Gastroesophageal sphincter (tissue), 4 donors: ENCODE measurements around the gene DTL. TPM values are rescaled to one million over a fixed set of nuclear protein-coding genes. Genes with fewer than 3 reads are reported as not detected.

Experiments used
- ATAC-seq: fragments of 150-250 bp; one replicate; pipeline ENCODE4 v1.9.1; 2016; ENCODE audit warnings: mild to moderate bottlenecking, moderate library complexity
- H3K27ac ChIP-seq, 4 donors: fragments of 200-600 bp; sonication (generic) in 3 of 4; 1 replicate in 3 of 4; 2 replicates in 1 of 4; pipeline ENCODE4 v1.5.1; 2016 to 2019
- H3K27me3 ChIP-seq: fragments of 200-600 bp; sonication (generic); one replicate; pipeline ENCODE4 v1.5.1; 2019
- H3K36me3 ChIP-seq, 2 donors: fragments of 200-600 bp; sonication (generic); one replicate each; pipeline ENCODE4 v1.5.1; 2019; ENCODE audit warnings: control low read depth in 1 of 2
- H3K4me1 ChIP-seq, 3 donors: fragments of 200-600 bp; sonication (generic); 1 replicate in 2 of 3; 2 replicates in 1 of 3; pipeline ENCODE4 v1.5.1; 2016 to 2019; ENCODE audit warnings: control low read depth in 2 of 3
- H3K4me3 ChIP-seq, 2 donors: fragments of 200-600 bp; sonication (generic); one replicate each; pipeline ENCODE4 v1.5.1; 2019; ENCODE audit warnings: mild to moderate bottlenecking in 1 of 2, moderate library complexity in 1 of 2
- H3K9me3 ChIP-seq, 3 donors: fragments of 200-600 bp; sonication (generic); one replicate each; pipeline ENCODE4 v1.5.1; 2017 to 2019; ENCODE audit warnings: control low read depth in 2 of 3
- CTCF ChIP-seq, 4 experiments: fragments of 200-600 bp in 2 of 4; fragments of 450-650 bp in 2 of 4; sonication (generic) in 1 of 4; IDR thresholded peaks; one replicate each; pipeline ENCODE4 v1.5.1; 2017 to 2019; ENCODE audit warnings: antibody characterized with exemption in 4 of 4, mild to moderate bottlenecking in 2 of 4, moderate library complexity in 2 of 4
- EP300 ChIP-seq: sonication (generic); formaldehyde crosslinking; IDR thresholded peaks from one replicate; pipeline ENCODE4 v1.6.1; 2017; ENCODE audit warnings: antibody characterized with exemption, mild to moderate bottlenecking
- POLR2A ChIP-seq, 2 donors: fragments of 450-650 bp; IDR thresholded peaks; one replicate each; pipeline ENCODE4 v1.6.1; 2017; ENCODE audit warnings: antibody characterized with exemption in 2 of 2, mild to moderate bottlenecking in 2 of 2, moderate library complexity in 1 of 2
- POLR2AphosphoS5 ChIP-seq: sonication (generic); formaldehyde crosslinking; IDR thresholded peaks from one replicate; pipeline ENCODE4 v1.6.1; 2017; ENCODE audit warnings: antibody characterized with exemption
- WGBS, 2 donors: methylation state at CpG; one replicate each; pipeline ENCODE4 v1.1.5; 2018; ENCODE audit warnings: low coverage in 1 of 2; 5-methylcytosine and 5-hydroxymethylcytosine counted together
- total RNA-seq, 4 donors: library from RNA; depleted of rRNA; stranded (reverse); fragments of >200 nt; gene quantifications; one replicate each; pipeline ENCODE4 v1.1.0, GENCODE V29; 2016

Gene DTL
- total RNA-seq, 4 donors from 2014 or later: 0.08 to 1.6 (median 0.54) TPM; not detected in 1

DNA sequence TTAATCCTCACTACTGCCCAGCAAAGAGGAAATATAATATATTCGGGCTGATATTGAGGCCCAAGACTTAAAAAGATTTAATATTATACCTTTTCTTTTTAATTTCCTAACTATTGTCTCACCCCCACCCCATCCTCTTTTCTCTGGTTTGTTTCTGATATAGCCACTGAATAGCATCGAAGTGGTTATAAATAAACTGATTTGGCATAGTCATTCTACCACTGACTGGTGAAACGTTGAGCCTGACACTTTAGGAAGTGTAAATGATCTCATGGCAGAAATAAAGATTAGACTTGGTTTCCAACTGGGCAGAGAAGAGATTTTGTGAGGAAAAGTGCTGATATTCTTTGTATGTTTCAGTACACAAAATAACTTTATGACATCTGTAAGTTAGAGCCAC, 39.3 kb downstream of the DTL start:
- Histone ChIP-seq H3K4me3 (no peak overlapping the region), H3K9me3 (no peaks in the 10 kb centered on the region), H3K36me3 (no peaks in the 10 kb centered on the region), H3K27me3 (no peaks in the 10 kb centered on the region), H3K4me1 (peaks cover 0 to 17% (median 2%) of the 10 kb centered on the region in 3 donors), H3K27ac (no peak overlapping the region)
- TF ChIP-seq CTCF (IDR thresholded peaks at IDR 0.05) (no peak), POLR2A (IDR thresholded peaks at IDR 0.05) (no peak), EP300 (no peak), POLR2AphosphoS5 (no peak)
- no peak for ATAC-seq
- WGBS, 2 donors: 51 to 67% methylated on average over 3 of the region's 3 CpGs

GRCh38 chr1:212077028-212077427, 41.5 kb downstream of the DTL start:
- 70 to 78% methylated on average over 1 to 2 of the region's 2 CpGs for WGBS, 2 donors
- H3K27me3 ChIP-seq: no peaks in the 10 kb centered on the region
- H3K27ac ChIP-seq: no peak overlapping the region
- H3K36me3 ChIP-seq: no peaks in the 10 kb centered on the region
- peaks cover 0 to 27% (median 5%) of the 10 kb centered on the region in 3 donors for H3K4me1 ChIP-seq
- H3K4me3 ChIP-seq: no peak overlapping the region
- H3K9me3 ChIP-seq: no peaks in the 10 kb centered on the region
- TF ChIP-seq CTCF (IDR thresholded peaks at IDR 0.05): no peak
- no peak for TF ChIP-seq POLR2AphosphoS5
- TF ChIP-seq EP300: no peak
- no peak for TF ChIP-seq POLR2A (IDR thresholded peaks at IDR 0.05)
- no peak for ATAC-seq

DNA sequence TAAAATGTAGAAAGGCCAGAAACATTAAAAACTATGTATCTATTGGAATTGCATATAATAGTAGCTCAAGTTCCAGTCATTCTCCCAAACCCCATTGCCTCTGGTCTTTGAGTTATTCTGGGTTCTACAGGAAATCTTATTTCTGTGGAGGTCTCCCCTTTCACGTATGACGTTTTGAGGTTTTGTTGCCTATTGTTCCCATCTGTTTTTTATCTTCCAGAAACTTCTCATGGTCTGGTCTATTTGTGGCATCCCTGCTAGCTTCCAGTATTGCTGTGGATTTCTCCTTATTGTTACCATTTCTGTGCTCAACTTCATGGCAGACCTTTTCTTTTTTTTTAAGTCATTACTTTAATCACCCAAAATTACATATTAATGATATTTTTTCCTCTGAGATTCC, 43.3 kb downstream of the DTL start:
- whole genome bisulfite sequencing, 2 donors: 78 to 100% methylated on average over 2 of the region's 2 CpGs
- H3K36me3 ChIP-seq: no peaks in the 10 kb centered on the region
- ATAC-seq: no peak
- H3K4me1 ChIP-seq: peaks cover 0 to 27% (median 5%) of the 10 kb centered on the region in 3 donors
- H3K4me3 ChIP-seq: no peak overlapping the region
- H3K27me3 ChIP-seq: no peaks in the 10 kb centered on the region
- TF ChIP-seq CTCF (IDR thresholded peaks at IDR 0.05) (no peak), EP300 (no peak), POLR2A (IDR thresholded peaks at IDR 0.05) (no peak), POLR2AphosphoS5 (no peak)
- H3K9me3 ChIP-seq: no peaks in the 10 kb centered on the region
- H3K27ac ChIP-seq: no peak overlapping the region

- no peaks in the 10 kb centered on the region for H3K36me3 ChIP-seq
- H3K27ac ChIP-seq: no peak overlapping the region
- no peaks in the 10 kb centered on the region for H3K9me3 ChIP-seq
- no peak overlapping the region for H3K4me3 ChIP-seq
- H3K4me1 ChIP-seq: peaks cover 0 to 31% (median 5%) of the 10 kb centered on the region in 3 donors
- WGBS, 2 donors: 92 to 94% methylated on average over 2 of the region's 2 CpGs
- ATAC-seq: no peak
- no peaks in the 10 kb centered on the region for H3K27me3 ChIP-seq
- TF ChIP-seq POLR2A (IDR thresholded peaks at IDR 0.05) (no peak), POLR2AphosphoS5 (no peak), EP300 (no peak)
These were observed 47.3 kb downstream of the DTL start for GRCh38 chr1:212082765-212083406.

DNA sequence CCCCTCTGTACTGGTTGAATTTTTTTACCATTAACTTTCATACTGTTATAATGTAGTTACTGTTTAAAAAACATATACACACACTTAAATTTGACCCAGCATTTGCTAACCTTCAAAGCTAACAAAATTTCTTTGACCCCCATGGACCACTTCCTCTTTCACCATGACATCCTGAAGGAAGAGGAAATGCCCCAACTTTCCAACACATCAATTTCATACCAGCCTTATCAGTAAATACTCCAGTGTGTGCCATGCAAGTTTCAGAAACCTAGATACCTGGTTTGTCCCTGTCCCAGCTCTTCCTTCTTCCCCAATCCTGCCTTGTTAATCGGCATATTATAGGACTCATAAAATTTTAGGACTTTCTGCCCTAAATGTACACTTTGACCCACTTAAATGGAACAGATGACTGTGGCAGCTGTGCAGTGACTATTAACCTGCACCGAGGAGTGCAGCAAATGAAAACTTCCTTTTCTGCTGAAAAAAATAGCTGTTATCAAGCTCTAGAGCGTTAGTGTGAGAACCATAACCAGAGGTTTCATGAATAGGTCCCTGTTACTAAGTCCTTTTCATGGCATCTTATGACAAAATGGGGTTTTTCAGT, 54.1 kb downstream of the DTL start:
- WGBS, 2 donors: 58 to 85% methylated on average over 3 of the region's 3 CpGs
- no peak for ATAC-seq

More for the DNA sequence above, 54.1 kb downstream of the DTL start:
- Histone ChIP-seq H3K36me3 (no peaks in the 10 kb centered on the region), H3K4me3 (no peak overlapping the region), H3K27me3 (no peaks in the 10 kb centered on the region), H3K27ac (no peak overlapping the region), H3K4me1 (peaks cover 0 to 15% (median 4%) of the 10 kb centered on the region in 3 donors), H3K9me3 (no peaks in the 10 kb centered on the region)
- TF ChIP-seq EP300 (no peak), POLR2AphosphoS5 (no peak), POLR2A (IDR thresholded peaks at IDR 0.05) (no peak), CTCF (IDR thresholded peaks at IDR 0.05) (no peak)
